ENCODE measurements around the gene C4orf50.

The C4orf50 gene

GRCh38 chr4:5992171-5992827 lies 25.9 kb downstream of the C4orf50 start:
- peaks cover 0 to 53% of the 10 kb centered on the region in 2 donors for H3K27me3 ChIP-seq
- H3K4me3 ChIP-seq: no peak overlapping the region
- H3K27ac ChIP-seq: no peak overlapping the region
- no peaks in the 10 kb centered on the region for H3K9me3 ChIP-seq
- no peaks in the 10 kb centered on the region for H3K4me1 ChIP-seq
- peak in 1 of 2 donors; percentile 60 for DNase-seq
- intact Hi-C loops (cut with DNase I; ENCODE audit: low total_unique reads): no loop called here
- H3K36me3 ChIP-seq: no peaks in the 10 kb centered on the region
- TF ChIP-seq CTCF (IDR thresholded peaks at IDR 0.05): no peak

- H3K4me1 ChIP-seq: no peaks in the 10 kb centered on the region
- no peaks in the 10 kb centered on the region for H3K9me3 ChIP-seq
- TF ChIP-seq CTCF (IDR thresholded peaks at IDR 0.05): no peak
- H3K36me3 ChIP-seq: no peaks in the 10 kb centered on the region
- intact Hi-C loops (cut with DNase I; ENCODE audit: low total_unique reads): no loop called here
- DNase-seq: peak in 1 of 2 donors; percentile 20
- H3K27ac ChIP-seq: no peak overlapping the region
- peaks cover 0 to 53% of the 10 kb centered on the region in 2 donors for H3K27me3 ChIP-seq
- no peak overlapping the region for H3K4me3 ChIP-seq
Observed at GRCh38 chr4:5991405-5991804, 26.8 kb downstream of the C4orf50 start.

GRCh38 chr4:5990446-5991160 lies 27.6 kb downstream of the C4orf50 start:
- DNase-seq: peak in 1 of 2 donors; percentile 23
- intact Hi-C loops (cut with DNase I; ENCODE audit: low total_unique reads): no loop called here
- Histone ChIP-seq H3K27ac (no peak overlapping the region), H3K27me3 (peaks cover 0 to 49% of the 10 kb centered on the region in 2 donors), H3K9me3 (no peaks in the 10 kb centered on the region), H3K4me3 (no peak overlapping the region), H3K36me3 (no peaks in the 10 kb centered on the region), H3K4me1 (no peaks in the 10 kb centered on the region)
- TF ChIP-seq CTCF (IDR thresholded peaks at IDR 0.05): no peak

GRCh38 chr4:5989236-5990225 lies 28.7 kb downstream of the C4orf50 start:
- H3K27ac ChIP-seq: no peak overlapping the region
- DNase-seq: peak in 1 of 2 donors; percentile 19
- no peak overlapping the region for H3K4me3 ChIP-seq
- peaks cover 0 to 41% of the 10 kb centered on the region in 2 donors for H3K27me3 ChIP-seq
- no peaks in the 10 kb centered on the region for H3K36me3 ChIP-seq
- no peaks in the 10 kb centered on the region for H3K4me1 ChIP-seq
- H3K9me3 ChIP-seq: no peaks in the 10 kb centered on the region
- TF ChIP-seq CTCF (IDR thresholded peaks at IDR 0.05): no peak
- intact Hi-C loops (cut with DNase I; ENCODE audit: low total_unique reads): no loop called here

GRCh38 chr4:5988086-5988845 lies 30.0 kb downstream of the C4orf50 start:
- H3K4me1 ChIP-seq: no peaks in the 10 kb centered on the region
- no peak overlapping the region for H3K27ac ChIP-seq
- peaks cover 0 to 30% of the 10 kb centered on the region in 2 donors for H3K27me3 ChIP-seq
- H3K9me3 ChIP-seq: peaks cover 0 to 5% (median 0%) of the 10 kb centered on the region in 3 donors
- intact Hi-C loops (cut with DNase I; ENCODE audit: low total_unique reads): no loop called here
- H3K36me3 ChIP-seq: no peaks in the 10 kb centered on the region
- no peak for TF ChIP-seq CTCF (IDR thresholded peaks at IDR 0.05)
- DNase-seq: peak; percentile 11 to 24
- no peak overlapping the region for H3K4me3 ChIP-seq
